Suprapubic skin (tissue), 4 donors: ENCODE data around the gene SORCS1. TPM values are rescaled to one million over a fixed set of nuclear protein-coding genes. Genes with fewer than 3 reads are reported as not detected.

Source experiments
- DNase-seq, 2 donors: peaks; one replicate each; pipeline ENCODE4 v3.0.0-alpha.2; 2019; ENCODE audit warnings: low spot score in 2 of 2
- H3K27ac ChIP-seq: fragments of 200-600 bp; sonication (generic); one replicate; pipeline ENCODE4 v1.5.1; 2019
- H3K27me3 ChIP-seq: fragments of 200-600 bp; sonication (generic); one replicate; pipeline ENCODE4 v1.5.1; 2019
- H3K36me3 ChIP-seq: fragments of 200-600 bp; sonication (generic); one replicate; pipeline ENCODE4 v1.5.1; 2019
- H3K4me1 ChIP-seq: fragments of 200-600 bp; sonication (generic); one replicate; pipeline ENCODE4 v1.5.1; 2019
- H3K4me3 ChIP-seq: fragments of 200-600 bp; sonication (generic); one replicate; pipeline ENCODE4 v1.5.1; 2019; ENCODE audit warnings: mild to moderate bottlenecking
- H3K9me3 ChIP-seq: fragments of 200-600 bp; sonication (generic); one replicate; pipeline ENCODE4 v1.5.1; 2019
- CTCF ChIP-seq, 2 donors: fragments of 200-600 bp in 1 of 2; fragments of 450-650 bp in 1 of 2; sonication (generic) in 1 of 2; IDR thresholded peaks; one replicate each; pipeline ENCODE4 v1.5.1; 2016 to 2019; ENCODE audit warnings: antibody characterized with exemption in 2 of 2, mild to moderate bottlenecking in 1 of 2, moderate library complexity in 1 of 2
- EP300 ChIP-seq: sonication (generic); formaldehyde crosslinking; IDR thresholded peaks from one replicate; pipeline ENCODE4 v1.6.1; 2017; ENCODE audit warnings: antibody characterized with exemption
- POLR2A ChIP-seq, 2 donors: fragments of 450-650 bp; IDR thresholded peaks; one replicate each; pipeline ENCODE4 v1.6.1; 2017; ENCODE audit warnings: antibody characterized with exemption in 2 of 2, mild to moderate bottlenecking in 2 of 2, moderate library complexity in 2 of 2
- POLR2AphosphoS5 ChIP-seq, 3 donors: sonication (generic); formaldehyde crosslinking; IDR thresholded peaks; one replicate each; pipeline ENCODE4 v1.6.1; 2017; ENCODE audit warnings: antibody characterized with exemption in 3 of 3
- WGBS: methylation state at CpG from one replicate; pipeline ENCODE4 v1.1.5; 2018; 5-methylcytosine and 5-hydroxymethylcytosine counted together
- total RNA-seq, 4 donors: library from RNA; depleted of rRNA; stranded (reverse); fragments of >200 nt; gene quantifications; one replicate each; pipeline ENCODE4 v1.1.0, GENCODE V29; 2016

The SORCS1 gene
- total RNA-seq, 4 donors from 2014 or later: 1.3 to 6.0 (median 3.4) TPM

- Histone ChIP-seq H3K4me3 (no peak overlapping the region), H3K9me3 (peaks cover 3% of the 10 kb centered on the region), H3K4me1 (no peaks in the 10 kb centered on the region), H3K36me3 (no peaks in the 10 kb centered on the region), H3K27ac (no peak overlapping the region), H3K27me3 (no peaks in the 10 kb centered on the region)
- TF ChIP-seq POLR2AphosphoS5 (IDR thresholded peaks at IDR 0.05) (no peak), EP300 (no peak), CTCF (IDR thresholded peaks at IDR 0.05) (no peak), POLR2A (IDR thresholded peaks at IDR 0.05) (no peak)
- DNase-seq: no peak
- 70% methylated on average over 5 of the region's 5 CpGs for WGBS
Observed at GRCh38 chr10:106873770-106874603, 290.5 kb downstream of the SORCS1 start.

- Histone ChIP-seq H3K36me3 (no peaks in the 10 kb centered on the region), H3K4me3 (no peak overlapping the region), H3K9me3 (peaks cover 3% of the 10 kb centered on the region), H3K27me3 (no peaks in the 10 kb centered on the region), H3K27ac (no peak overlapping the region), H3K4me1 (no peaks in the 10 kb centered on the region)
- no peak for TF ChIP-seq EP300
- no peak for TF ChIP-seq POLR2AphosphoS5 (IDR thresholded peaks at IDR 0.05)
- TF ChIP-seq POLR2A (IDR thresholded peaks at IDR 0.05): no peak
- WGBS: 35% methylated on average over 2 of the region's 2 CpGs
- DNase-seq: no peak
Observed at GRCh38 chr10:106872176-106872575, 292.3 kb downstream of the SORCS1 start.

GRCh38 chr10:106866244-106866845, 298.2 kb downstream of the SORCS1 start:
- Histone ChIP-seq H3K9me3 (peaks cover 7% of the 10 kb centered on the region), H3K4me1 (no peaks in the 10 kb centered on the region), H3K36me3 (no peaks in the 10 kb centered on the region), H3K27me3 (no peaks in the 10 kb centered on the region), H3K27ac (no peak overlapping the region), H3K4me3 (no peak overlapping the region)
- DNase-seq: no peak
- WGBS: 74% methylated on average over 5 of the region's 7 CpGs
- TF ChIP-seq EP300 (no peak), POLR2AphosphoS5 (IDR thresholded peaks at IDR 0.05) (no peak), CTCF (IDR thresholded peaks at IDR 0.05) (no peak), POLR2A (IDR thresholded peaks at IDR 0.05) (no peak)

- TF ChIP-seq POLR2AphosphoS5 (IDR thresholded peaks at IDR 0.05) (no peak), EP300 (no peak), POLR2A (IDR thresholded peaks at IDR 0.05) (no peak), CTCF (IDR thresholded peaks at IDR 0.05) (no peak)
Observed at GRCh38 chr10:106864031-106864430, 300.5 kb downstream of the SORCS1 start.

GRCh38 chr10:106863549-106863948, 301.0 kb downstream of the SORCS1 start:
- Histone ChIP-seq H3K36me3 (no peaks in the 10 kb centered on the region), H3K9me3 (peaks cover 5% of the 10 kb centered on the region), H3K4me1 (no peaks in the 10 kb centered on the region), H3K27me3 (no peaks in the 10 kb centered on the region), H3K4me3 (no peak overlapping the region), H3K27ac (no peak overlapping the region)
- DNase-seq: no peak
- 74% methylated on average over 2 of the region's 2 CpGs for WGBS
- TF ChIP-seq POLR2AphosphoS5 (IDR thresholded peaks at IDR 0.05) (no peak), EP300 (no peak), POLR2A (IDR thresholded peaks at IDR 0.05) (no peak), CTCF (IDR thresholded peaks at IDR 0.05) (no peak)

More at GRCh38 chr10:106864031-106864430, 300.5 kb downstream of the SORCS1 start:
- H3K9me3 ChIP-seq: peaks cover 5% of the 10 kb centered on the region
- DNase-seq: no peak
- H3K27me3 ChIP-seq: no peaks in the 10 kb centered on the region
- H3K4me3 ChIP-seq: no peak overlapping the region
- H3K36me3 ChIP-seq: no peaks in the 10 kb centered on the region
- H3K4me1 ChIP-seq: no peaks in the 10 kb centered on the region
- 94% methylated on average over 8 of the region's 8 CpGs for WGBS
- H3K27ac ChIP-seq: no peak overlapping the region
